Measurements from ENCODE around the gene C13orf46.

C13orf46 gene

DNA sequence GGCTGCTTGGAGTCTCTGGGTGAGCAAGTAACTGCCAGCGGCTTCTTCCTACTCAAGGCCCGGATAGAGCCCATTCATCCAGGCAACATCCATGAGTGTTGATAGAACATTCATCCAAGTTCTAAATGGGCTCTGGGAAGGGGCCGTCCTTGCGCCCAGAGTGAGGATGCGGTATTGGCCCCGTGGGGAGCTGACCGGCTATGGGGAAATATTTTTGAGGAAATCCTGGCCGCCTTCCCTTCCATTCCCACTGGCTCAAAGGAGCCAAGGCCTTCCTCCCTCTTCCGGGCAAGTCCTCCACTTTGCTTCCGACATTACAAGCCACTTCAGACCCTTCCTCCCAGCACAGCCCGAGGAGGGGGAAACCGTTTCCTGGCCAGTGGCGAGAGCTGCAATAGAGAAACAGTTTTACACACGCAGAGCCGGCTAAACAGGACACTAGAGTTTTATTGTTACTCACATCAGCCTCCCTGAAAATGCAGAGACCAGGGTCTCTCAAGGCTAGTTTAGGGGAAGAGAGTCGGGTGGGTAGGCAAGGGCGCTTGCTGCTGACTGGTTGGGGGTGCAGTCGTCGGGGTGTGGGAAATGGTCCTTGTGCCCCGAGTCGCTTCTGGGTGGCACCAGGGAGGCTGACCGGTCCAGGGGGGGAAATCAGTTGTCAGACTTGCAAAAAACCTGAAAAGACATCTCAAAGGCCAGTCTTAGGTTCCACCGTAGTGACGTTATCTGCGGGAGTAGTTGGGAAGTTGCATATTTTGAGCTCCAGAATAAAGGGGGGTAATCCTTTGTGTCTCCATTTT is 37.5 kb downstream of the C13orf46 start:
- DNase-seq: no peak

DNA sequence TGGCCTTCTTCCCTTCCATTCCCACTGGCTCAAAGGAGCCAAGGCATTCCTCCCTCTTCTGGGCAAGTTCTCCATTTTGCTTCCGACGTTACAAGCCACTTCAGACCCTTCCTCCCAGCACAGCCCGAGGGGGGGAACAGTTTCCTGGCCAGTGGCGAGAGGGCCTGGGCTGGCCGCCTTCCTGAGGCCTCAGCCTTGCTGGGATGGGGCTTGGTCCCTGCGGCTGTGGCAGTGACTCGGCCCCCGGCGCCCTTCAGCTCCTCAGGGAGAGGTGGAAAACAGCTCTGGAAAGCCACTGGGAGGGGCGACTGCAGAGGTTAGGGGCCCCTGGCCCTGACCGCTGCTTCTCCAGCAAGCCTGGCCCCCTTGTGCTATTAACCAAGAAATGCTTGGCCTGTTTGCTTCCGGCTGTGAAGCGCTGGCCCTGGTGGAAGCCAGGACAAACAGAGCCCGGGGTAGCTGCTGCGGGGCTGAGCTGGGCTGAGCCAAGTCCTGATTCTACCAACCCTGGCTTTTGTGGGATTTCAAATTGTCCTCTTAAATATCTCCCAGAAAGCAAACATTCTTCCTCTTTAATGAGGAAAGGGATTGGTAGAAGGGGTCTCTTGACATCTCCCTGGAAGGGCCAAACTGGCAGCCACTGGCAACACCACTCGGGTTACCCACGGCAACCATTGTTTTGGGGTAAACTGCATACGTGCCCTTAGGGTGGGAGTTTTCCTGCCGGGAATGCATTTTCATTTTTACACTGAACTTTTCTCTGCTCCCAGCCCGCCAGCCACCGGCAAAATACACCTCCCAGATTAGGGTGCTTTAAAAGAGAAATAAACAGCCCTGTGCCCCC is 38.7 kb downstream of the C13orf46 start:
- DNase-seq: no peak

DNA sequence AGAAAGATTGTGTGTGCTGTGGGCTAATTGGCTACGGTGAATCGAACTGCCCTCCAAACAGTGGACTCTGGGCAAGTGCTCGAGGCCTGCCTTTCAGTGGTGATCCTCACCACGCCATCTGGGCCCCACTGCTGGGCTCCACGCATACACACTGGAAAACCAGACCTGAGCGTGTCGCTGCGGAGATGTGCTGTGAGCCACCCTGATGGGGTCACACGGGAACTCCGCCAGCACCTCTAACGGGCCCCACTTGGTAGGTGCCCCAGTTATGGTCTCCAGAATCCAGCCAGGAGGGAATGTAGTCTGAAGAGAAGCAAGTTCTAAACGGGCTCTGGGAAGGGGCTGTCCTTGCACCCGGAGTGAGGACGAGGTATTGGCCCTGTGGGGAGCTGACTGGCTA is 39.3 kb downstream of the C13orf46 start:
- no peak for DNase-seq

DNA sequence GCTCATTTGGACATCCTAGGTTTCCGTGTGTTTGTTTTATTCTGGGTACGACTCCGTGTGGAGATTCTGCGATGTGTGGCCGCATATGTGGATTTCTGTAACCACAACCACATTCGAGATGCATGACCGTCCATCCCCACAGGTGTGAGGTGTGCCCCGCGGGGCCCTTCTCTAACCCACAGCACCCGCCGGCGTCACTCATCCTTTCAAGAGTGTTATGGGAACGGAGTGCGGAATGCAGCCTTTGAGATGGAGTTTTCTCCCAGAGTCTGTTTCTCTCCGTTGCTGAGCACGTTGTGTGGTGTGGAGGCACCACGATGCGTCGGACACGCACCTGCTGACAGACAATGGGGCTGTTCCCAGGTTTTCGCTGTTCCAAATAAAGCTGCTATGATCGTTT is 40.0 kb downstream of the C13orf46 start:
- no peak for DNase-seq

DNA sequence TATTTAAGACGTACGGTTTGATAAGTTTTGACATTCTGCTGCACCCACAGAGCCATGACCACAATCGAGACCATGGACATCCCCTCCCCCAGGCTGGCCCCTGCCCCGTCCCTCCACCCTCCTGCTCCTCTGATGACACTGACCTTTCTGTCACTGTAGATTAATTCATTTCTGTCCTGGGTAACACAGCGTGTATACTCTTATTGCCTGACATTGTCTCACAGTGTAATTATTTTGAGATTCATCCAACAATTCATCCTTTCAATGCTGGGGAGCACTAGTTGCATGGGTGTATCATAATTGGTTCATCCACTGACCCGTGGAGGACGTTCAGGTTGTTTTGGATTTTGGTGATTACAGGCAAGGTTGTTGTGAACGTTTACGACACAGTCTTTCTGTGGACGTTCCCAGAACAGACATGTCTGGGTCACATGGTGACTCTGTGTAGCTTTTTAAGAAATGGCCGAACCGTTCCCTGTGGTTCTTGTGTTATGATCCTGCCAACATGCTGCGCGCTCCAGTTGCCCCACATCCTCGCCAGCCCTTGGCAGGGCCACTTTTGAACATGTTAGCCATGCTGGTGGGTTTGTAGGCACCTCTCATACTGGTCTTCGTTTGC is 41.9 kb downstream of the C13orf46 start:
- DNase-seq: no peak

DNA sequence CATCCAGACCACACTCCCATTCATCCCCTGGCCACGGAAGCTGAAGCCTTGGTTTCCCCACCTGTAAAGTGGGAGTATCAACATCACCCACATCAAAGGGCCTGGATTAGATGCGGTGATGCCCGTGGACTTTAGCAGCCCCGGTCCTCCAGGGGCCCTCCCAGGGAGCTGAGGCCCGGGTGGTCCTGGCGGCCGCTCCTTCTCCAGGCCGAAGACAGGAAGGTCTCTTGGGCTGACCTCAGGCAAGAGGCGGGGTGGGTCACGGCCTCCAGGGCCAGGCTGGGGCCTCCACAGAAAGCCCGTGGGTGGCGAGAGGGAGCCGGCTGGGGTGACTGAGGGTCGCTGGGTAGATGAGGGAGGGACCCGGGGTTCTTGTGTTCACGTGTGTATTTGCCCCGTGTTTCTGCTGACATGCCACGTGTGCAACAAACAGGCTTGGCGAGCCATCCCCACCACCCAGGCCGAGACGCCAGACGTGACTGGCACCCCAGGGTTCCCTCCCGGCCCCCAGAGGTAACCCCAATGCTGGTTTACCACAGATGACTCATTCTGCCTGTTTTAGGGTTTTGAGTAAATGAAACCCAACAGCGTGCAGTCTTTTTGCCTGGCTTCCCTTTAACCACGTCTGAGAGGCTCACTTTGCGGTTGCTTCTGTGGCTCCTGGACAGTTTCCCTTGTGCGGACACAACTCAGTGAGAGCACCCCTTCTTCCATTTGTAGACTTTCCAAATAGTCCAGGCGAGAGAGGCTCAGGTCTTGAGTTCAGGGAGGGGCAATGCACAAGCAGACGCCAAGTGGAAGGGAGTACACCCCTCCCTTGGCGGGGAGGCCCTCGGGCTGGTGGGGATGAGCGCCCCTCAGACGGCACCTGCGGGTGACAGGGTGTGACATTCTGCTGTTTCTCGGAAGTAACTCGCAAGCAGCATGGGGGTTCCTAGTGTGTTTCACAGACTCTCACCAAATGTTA is 42.9 kb downstream of the C13orf46 start:
- no peak for DNase-seq

DNA sequence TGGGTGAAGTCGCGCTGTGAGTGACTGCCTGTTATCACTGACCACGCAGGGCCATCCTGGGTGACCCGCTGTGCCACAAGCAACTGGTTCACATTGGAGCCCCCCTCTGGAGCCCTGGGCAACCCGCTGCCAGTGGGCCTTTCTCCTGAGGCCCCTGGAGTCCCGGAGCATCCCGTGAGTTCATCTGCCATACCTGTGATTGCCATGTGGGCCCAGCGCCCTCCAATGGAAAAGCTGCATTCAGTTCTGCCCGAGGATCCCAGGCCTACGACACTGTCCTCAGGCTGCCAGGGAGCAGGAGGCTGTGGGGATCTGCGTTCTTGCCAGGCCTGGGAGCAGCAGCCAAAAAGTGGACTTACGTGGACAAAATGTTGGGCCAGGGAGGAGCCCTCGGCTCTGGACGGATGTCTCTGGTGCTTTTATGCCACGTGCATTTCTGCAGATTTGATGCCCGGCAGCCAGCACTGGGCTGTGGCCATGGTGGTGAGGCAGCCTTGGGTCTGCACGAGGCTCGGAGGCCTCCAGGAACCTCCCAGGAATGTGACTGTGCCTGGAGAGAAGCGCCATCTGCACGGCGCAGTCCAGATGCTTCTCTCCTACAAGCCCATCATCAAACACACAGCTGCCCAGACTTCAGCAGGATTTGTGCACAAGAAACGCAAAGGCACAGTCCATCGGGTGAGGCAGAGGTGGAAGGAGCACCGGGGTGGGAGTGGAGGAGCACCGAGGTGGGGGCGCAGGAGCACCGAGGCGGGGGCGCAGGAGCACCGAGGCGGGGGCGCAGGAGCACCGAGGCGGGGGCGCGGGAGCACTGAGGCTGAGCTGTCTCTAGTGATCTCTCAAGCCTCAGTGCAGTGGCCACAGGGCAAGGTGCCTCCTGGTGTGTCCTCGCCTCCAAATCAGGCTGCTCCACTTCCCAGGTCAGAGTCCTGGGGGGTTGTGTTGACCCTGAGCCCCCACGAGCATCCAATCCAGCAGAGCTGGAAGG is 44.0 kb downstream of the C13orf46 start:
- DNase-seq: no peak

DNA sequence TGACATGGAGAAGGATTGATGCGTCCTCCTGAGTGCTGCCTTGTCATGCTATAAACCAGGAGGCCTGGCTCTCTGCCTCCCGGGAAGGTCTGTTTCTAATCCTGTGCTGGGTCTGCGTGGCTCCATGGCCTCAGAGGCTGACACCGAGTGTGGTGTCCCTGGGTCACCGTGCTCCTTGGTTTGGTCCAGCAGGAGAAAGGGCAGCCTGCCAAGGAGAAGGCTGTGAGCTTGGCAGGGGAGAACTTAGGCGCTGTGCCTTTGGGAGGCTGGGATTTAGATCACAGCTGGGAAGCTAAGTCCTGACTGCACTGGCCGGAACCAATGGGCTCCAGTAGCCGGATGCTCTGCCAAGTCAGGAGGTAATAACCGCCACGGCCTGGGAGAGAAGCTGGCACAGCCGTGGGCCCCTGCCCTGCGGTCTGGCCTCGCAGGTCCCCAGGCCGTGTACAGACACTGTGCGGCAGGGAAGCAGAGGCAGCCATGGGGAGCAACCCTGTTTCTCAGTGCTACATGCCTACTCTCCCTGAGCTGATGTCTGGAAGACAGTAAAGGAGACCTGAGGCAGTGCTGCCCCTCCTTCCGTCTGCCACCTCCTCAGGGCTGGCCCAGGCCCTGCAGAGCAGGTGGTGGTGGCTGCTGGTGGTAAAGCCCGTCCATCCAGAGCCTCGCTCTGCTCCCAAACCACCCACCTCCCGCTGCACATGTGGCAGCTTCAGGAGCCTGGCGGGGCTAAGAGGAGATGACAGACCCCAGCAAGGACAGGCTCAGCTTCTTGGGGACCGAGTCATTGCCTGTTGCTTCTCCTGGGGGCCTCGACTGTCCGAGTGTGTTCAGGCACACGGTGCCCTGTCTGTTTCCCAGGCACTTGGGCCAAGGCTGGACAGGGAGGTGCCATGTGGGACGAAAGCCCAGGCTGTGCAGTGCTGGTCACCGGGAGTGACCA is 44.9 kb downstream of the C13orf46 start:
- DNase-seq: no peak

DNA sequence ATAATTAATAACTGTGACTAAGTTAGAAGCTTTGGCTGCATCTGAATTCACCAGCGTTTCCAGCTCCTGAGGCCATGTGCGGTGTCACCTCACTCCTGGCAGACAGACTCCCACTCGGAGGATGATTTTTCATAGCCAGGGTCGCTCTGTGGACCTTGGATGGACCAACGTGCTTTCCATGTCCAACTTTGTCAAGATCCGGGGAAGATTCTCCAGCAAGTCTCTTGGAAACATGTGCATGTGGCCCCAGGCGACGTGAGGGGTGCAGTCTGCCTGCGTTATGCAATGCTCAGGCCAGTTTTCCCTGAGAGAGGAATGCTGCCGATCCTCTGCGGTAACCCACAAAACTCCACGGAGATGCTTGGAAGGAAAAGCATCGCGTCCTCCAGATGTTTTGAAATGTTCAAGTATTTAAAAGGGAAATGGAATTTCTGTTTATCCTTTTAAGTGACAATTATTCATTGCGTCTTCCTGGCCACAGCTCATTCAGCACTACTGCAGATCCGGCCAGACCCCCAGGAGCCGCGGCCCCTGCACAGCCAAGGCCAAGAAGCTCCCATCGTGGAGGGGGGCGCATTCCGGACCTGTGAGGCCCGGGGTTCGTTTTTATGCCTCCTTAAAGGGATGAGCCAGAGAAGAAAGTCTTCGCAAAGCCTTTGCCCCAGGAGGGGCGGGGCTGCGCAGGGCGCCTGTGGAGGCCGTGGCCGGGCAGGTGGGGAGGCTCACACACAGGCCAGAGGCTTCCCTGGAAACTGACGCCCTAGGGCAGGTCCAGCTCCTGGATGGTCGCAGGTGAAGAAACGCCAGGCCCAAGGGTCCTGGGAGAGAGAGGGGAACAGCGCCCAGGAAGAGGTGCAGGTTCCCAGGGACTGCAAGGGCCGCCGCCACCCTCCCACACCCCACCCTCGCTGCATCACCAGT is 46.0 kb downstream of the C13orf46 start:
- DNase-seq: no peak

DNA sequence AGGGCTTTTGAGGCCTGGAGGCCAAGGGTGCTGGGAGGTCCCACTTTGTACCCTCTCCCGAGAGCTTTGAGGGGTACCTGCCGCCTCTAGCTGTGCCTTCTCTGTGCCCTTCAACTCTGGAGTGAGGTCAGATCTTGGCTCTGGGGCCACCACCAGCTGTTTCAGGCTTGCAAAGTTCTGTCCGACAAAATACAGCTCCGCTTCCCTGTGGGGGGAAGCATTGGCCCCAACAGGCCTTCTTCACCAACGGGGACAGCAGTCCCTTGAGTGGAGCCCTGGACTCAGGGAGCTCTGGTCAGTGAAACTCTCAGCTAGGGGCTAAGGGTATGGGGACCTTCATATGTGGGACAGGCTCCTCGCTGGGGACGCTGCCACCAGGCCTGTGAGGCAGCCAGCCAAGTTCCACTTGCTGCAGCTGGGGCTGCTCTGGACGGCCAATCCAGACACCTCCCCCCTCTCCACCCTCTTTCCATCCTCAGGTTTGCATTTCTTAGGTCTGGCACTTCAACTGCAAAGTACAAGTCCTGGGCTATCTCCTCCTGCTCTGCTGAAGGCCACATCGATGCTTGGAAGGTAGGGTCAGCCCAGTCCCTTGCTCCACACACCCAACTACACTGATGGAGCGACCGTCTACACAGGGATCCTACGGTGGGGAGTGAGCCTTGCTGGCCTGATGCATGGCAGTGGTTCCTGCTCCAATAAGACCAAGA is 46.8 kb downstream of the C13orf46 start:
- no peak for DNase-seq

DNA sequence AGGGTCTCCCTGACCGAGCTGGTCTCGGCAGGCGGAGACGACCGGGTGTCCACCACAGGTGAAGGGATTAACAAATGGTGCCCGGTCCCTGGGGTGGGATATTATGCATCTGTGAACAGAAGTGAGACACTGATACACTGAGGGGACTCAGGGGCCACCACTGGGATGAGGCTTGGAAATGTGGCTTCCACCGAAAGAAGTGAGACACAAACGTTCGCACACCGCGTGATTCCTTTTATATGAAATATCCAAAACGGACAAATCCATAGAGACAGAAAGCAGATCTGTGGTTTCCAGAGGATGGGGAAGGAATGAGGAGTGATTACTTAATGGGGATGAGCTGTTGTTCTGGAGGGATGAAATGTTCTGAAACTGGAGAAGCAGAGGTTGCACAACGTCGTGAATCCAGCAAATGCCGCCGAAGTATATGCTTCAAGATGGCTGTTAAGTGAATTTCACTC is 47.5 kb downstream of the C13orf46 start:
- no peak for DNase-seq

DNA sequence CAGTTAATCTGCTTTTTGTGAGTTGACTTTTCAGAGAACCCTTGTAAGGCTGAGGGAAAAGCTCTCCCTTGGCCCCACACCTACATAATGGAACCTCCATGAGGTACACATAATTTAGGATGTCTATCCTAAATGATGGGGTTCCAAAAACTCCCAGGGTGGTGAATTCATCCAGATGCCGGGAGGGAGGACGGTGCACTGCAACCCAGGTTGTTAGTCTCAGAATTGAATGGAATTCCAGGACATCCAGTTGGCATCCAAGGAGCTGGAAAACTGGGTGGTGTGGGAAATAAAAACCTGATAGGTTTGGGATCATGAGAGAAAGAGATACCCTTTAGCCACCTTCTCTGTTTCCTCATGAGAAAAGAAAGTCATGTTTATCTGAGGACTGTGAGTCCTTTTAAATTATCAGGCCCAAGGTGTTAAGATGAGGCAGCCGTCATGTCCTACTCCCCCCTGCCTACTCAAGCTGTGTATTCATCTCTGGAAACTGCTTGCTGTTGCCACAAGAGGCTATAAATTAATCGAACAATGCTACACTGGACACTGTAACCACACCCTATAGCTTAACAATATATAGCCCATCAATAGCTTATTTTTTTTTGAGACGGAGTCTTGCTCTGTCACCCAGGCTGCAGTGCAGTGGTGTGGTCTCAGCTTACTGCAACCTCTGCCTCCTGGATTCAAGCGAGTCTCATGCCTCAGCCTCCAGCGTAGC is 49.5 kb downstream of the C13orf46 start:
- DNase-seq: no peak

DNA sequence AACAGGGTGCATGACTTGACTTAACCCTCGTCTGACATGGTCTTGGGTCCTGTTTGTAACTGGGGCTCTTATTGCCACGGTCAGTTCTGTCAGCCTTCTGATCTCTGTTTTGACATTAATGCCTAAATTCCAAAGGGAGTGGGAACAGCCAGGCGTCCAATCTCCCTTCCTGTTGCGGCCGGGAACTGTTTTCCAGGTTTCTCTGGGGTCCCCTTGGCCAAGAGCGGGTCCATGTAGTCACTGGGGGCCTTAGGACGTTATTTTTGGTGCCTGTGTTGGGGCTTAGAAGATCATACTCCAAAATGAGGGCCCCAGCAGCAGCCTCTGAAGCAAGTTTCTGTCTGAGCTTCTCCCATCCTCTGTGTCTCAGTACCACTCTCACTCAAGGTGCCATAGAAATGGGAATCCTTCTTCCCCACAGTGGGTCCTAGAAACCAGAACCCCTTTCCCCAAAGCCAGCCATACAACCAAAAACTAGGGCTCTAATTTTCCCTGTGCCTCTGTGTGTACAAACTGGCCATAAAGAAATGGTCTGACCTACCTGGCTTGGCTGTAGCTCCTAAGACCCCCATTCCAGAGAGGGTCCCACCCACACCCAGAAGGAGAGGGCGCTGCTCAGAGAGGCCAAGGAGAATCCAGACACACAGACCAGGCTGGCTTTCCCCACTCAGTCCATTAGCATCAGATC is 50.4 kb downstream of the C13orf46 start:
- no peak for DNase-seq

DNA sequence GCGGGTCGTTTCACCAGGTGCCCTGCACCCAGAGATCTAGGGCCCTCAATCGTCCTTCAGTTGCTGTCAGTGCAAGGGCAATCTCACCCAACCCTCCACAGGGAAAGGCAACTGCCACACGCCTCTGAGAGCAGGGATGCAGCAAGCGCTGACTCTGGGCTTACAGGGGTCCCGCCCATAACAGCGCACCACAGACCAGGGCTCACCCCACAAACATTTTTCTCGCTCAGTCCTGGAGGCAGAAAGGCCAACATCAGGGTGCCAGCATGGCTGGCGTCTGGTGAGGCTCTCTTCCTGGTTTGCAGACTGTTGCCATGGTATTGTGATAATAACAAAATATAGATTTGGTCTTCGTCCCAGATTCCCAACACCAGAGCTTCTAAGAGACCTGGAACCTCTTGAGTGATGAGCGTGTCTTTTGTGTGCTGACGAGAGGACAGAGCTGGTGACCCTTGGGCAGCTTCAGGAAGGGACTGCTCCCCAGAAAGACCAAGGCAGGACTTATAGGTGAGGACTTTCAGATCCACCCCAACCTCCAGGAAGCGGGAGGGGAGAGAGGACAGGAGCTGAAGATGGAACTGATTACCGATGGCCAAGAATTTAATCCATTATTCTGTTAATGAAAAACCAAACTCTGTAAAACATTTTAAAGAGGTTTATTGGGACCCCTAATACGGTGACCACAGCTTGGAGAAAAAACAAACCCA is 51.3 kb downstream of the C13orf46 start:
- DNase-seq: no peak

DNA sequence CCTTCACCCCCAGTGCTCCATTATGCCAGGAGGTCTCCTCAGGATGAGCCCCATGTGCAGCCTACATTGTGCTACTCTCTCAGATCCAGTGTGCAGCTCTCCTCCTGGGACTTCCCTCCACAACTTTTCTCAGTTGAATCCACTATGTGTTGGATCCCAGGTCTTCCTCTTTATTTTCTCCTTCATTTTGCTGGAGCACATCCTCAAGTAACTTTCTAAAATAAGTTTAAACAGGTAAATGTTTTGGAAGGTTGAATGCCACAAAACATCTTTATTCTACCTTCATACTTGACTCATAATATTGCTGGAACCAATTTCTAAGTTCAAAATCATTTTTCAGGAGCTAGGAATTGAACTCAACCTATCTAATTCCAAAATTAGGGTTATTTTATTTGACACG is 52.1 kb downstream of the C13orf46 start:
- no peak for DNase-seq

DNA sequence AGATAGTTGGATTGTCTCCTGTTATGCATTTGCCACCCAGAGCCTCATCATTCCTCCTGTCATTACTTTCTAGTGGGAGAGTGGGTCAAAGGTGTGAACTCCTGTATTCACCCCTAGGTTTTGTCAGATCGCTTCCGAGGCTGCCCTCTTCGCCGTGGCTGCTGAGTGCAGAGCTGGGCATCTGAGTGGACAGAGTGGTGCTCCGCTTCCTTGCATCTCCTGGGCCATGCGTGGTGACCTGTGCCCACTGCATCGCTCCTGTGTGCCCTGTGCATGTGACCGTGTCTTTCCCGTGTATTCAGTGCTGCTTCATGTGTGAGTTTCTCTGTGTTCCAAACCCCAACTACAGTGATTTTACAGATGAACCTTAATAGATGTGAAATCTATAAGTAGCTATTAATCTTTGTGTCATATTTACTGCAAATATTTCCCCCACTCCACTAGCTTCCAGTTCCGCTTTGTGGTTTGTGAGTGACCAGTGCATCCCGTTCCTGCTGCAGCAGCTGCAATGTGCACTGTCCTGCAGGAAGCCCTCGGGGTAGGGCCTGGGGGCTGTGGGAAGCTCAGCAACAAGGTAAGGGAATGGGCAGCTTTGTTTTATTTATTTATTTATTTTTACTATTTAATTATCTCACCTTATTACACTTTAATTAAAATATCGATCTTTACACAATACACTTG is 53.1 kb downstream of the C13orf46 start:
- DNase-seq: no peak
